BE2C (cell line): ENCODE results near the gene TSGA10.

ENCODE experiments used
- DNase-seq: peaks from one replicate; pipeline ENCODE4 v3.0.0-alpha.2; 2020
- H3K27me3 ChIP-seq: fragments of 250-450 bp; sonication (Bioruptor Pico); 2 replicates; pipeline ENCODE4 v1.5.1; 2020; ENCODE audit warnings: mild to moderate bottlenecking
- H3K36me3 ChIP-seq: fragments of 250-450 bp; sonication (Bioruptor Pico); 2 replicates; pipeline ENCODE4 v1.5.1; 2020; ENCODE audit warnings: mild to moderate bottlenecking
- H3K4me1 ChIP-seq: fragments of 250-450 bp; sonication (Bioruptor Pico); 2 replicates; pipeline ENCODE4 v1.5.1; 2020
- H3K4me3 ChIP-seq: 2 replicates; pipeline ENCODE4 v1.5.1; 2011; ENCODE audit warnings: low read depth, low read length
- H3K9me3 ChIP-seq: fragments of 250-450 bp; sonication (Bioruptor Pico); 2 replicates; pipeline ENCODE4 v1.5.1; 2020
- TF ChIP-seq, protein P1 (sequence below): IDR thresholded peaks from 2 replicates; pipeline ENCODE4 v1.5.1; 2012; ENCODE audit warnings: mild to moderate bottlenecking, low read depth, low read length

The TSGA10 gene

DNA sequence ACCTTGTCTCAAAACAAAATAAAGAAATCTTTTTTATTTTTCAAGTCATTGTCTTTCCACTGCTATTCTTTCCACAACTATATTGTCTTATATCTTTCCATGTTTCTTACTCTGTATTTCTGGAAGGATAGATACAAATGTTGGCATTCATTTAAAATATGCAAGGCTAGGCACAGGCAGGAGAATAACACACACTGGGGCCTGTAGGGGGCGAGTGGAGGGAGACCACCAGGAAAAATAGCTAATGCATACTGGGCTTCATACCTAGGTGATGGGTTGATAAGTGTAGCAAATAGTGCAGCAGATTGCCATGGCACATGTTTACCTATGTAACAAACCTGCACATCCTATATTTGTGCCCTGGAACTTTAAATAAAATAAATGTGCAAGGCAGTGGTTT is 35.8 kb upstream of the TSGA10 start:
- no peaks in the 10 kb centered on the region for H3K9me3 ChIP-seq
- peaks cover 12% of the 10 kb centered on the region; the same call in 1 of the 2 replicates for H3K36me3 ChIP-seq
- H3K4me1 ChIP-seq = no peaks in the 10 kb centered on the region
- DNase-seq = no peak
- no peaks in the 10 kb centered on the region for H3K27me3 ChIP-seq
- TF ChIP-seq, protein P1, sequence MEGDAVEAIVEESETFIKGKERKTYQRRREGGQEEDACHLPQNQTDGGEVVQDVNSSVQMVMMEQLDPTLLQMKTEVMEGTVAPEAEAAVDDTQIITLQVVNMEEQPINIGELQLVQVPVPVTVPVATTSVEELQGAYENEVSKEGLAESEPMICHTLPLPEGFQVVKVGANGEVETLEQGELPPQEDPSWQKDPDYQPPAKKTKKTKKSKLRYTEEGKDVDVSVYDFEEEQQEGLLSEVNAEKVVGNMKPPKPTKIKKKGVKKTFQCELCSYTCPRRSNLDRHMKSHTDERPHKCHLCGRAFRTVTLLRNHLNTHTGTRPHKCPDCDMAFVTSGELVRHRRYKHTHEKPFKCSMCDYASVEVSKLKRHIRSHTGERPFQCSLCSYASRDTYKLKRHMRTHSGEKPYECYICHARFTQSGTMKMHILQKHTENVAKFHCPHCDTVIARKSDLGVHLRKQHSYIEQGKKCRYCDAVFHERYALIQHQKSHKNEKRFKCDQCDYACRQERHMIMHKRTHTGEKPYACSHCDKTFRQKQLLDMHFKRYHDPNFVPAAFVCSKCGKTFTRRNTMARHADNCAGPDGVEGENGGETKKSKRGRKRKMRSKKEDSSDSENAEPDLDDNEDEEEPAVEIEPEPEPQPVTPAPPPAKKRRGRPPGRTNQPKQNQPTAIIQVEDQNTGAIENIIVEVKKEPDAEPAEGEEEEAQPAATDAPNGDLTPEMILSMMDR = peak; percentile 10; the same call in 1 of the 2 replicates
- no peak overlapping the region for H3K4me3 ChIP-seq

DNA sequence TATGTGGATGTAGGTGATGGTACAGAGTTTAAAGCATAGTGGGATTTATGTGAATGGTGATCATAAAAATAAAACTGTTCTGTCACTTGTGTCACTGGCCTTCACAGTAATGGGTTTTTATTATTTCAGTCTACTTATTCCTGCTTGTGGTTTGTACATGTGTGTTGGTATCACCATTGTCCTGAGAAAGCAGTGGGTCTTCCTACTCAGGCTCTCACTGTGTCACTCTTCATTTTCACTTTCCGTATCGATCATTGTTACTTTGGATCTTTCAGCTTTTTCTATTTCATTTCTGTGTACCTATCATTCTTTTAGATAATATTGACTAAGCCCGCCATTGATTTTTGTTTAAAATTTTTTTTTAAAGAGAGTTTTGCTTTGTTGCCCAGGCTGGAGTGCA is 33.6 kb upstream of the TSGA10 start:
- DNase-seq = no peak
- TF ChIP-seq, protein P1 = no peak
- Histone ChIP-seq H3K36me3 (peaks cover 12% of the 10 kb centered on the region; the same call in 1 of the 2 replicates), H3K4me1 (no peaks in the 10 kb centered on the region), H3K9me3 (no peaks in the 10 kb centered on the region), H3K27me3 (no peaks in the 10 kb centered on the region), H3K4me3 (no peak overlapping the region)

DNA sequence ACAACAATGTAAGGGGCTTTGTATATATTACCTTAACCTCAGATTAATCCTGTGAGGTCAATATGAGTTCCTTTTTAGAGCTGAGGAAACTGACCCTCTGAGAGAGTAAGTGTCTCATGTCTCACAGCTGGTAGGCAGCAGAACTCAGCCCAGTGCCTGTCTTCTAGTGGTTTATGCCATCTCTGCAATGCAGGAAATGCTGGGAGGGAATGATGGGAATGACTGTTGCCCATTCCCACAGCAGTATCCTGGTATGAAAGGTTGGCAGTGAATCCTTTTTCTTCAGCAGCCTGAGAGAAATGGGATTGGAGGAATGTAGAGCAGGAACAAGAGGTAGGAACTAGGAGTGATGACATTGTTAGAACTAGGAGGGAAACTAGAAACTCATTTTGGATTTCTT is 32.3 kb upstream of the TSGA10 start:
- Histone ChIP-seq H3K4me3 (no peak overlapping the region), H3K9me3 (no peaks in the 10 kb centered on the region), H3K27me3 (no peaks in the 10 kb centered on the region), H3K36me3 (peaks cover 4% of the 10 kb centered on the region; the same call in 1 of the 2 replicates), H3K4me1 (no peaks in the 10 kb centered on the region)
- TF ChIP-seq, protein P1 = no peak
- no peak for DNase-seq

DNA sequence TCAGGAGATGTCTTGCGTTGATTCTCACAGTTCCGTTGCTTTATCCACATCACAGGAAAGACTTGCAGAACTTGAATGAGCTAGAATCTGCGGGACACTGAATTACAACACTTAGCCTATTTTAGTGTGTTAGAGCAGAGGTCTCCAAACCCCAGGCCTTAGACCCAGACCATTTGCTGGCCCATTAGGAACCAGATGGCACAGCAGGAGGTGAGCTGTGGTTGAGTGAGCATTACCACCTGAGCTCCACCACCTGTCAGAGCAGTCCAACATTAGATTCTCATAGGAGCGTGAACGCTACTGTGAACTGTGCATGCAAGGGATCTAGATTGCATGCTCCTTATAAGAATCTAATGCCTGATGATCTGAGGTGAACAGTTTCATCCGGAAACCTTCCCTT is 30.1 kb upstream of the TSGA10 start:
- H3K4me3 ChIP-seq = no peak overlapping the region

DNA sequence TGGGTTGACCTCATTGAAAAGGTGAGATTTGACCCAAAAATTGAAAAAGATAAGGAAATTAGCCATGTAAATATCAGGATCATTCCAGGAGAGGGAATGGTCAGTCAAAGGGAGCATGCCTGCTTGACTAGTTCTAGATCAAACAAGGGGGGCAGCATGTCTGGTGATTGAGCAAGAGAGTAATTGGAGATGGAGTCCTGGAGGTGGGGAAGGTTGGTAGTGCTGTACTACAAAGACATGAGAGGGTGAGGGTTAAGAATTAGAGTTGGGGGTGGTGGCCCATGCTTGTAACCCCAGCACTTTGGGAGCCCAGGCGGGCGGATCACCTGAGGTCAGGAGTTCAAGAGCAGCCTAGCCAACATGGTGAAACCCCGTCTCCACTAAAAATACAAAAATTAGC is 28.3 kb upstream of the TSGA10 start:
- TF ChIP-seq, protein P1 = no peak
- H3K4me3 ChIP-seq = no peak overlapping the region

More for the DNA sequence above, 30.1 kb upstream of the TSGA10 start:
- no peaks in the 10 kb centered on the region for H3K36me3 ChIP-seq
- TF ChIP-seq, protein P1 = no peak
- H3K27me3 ChIP-seq = no peaks in the 10 kb centered on the region
- H3K4me1 ChIP-seq = no peaks in the 10 kb centered on the region
- no peaks in the 10 kb centered on the region for H3K9me3 ChIP-seq
- no peak for DNase-seq

DNA sequence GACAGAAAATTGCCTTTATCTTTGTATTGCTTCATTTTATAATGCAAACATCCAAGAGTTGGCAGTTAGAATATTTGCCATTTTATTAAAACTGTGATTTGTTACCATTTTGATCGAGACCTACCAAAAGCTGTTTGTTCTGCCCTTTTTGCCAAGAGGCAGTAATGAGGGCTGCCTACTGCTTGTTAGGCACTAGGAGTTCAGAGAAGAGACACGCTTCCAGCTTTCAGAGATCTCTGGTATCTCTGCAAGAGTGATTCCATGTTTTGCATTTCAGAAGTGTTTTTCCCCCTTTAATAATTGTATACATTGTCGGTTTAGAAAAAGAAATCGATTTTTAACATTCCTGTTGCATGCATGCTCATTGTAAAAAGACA is 26.9 kb upstream of the TSGA10 start:
- H3K9me3 ChIP-seq = no peaks in the 10 kb centered on the region
- DNase-seq = no peak
- H3K27me3 ChIP-seq = no peaks in the 10 kb centered on the region
- TF ChIP-seq, protein P1 = no peak
- no peaks in the 10 kb centered on the region for H3K4me1 ChIP-seq
- peak overlapping the region; percentile 89 for H3K4me3 ChIP-seq
- H3K36me3 ChIP-seq = no peaks in the 10 kb centered on the region

More for the DNA sequence above, 28.3 kb upstream of the TSGA10 start:
- Histone ChIP-seq H3K27me3 (no peaks in the 10 kb centered on the region), H3K36me3 (no peaks in the 10 kb centered on the region), H3K9me3 (no peaks in the 10 kb centered on the region), H3K4me1 (no peaks in the 10 kb centered on the region)
- no peak for DNase-seq
